Endothelial cell of umbilical vein (primary cell): ENCODE measurements around the gene MSANTD3.

ENCODE experiments used
- EZH2 ChIP-seq: IDR thresholded peaks from 2 replicates; pipeline ENCODE4 v1.6.1; 2012; ENCODE audit warnings: borderline replicate concordance, low read depth, mild to moderate bottlenecking, moderate library complexity, low read length, inconsistent platforms; ENCODE audit not compliant: severe bottlenecking
- JUN ChIP-seq: IDR thresholded peaks from 2 replicates; pipeline ENCODE4 v1.6.1; 2011; ENCODE audit warnings: borderline replicate concordance, low read depth; ENCODE audit not compliant: insufficient read length, insufficient read depth
- MAX ChIP-seq: IDR thresholded peaks from 2 replicates; pipeline ENCODE4 v1.6.1; 2011; ENCODE audit not compliant: insufficient read depth, insufficient read length
- POLR2A ChIP-seq: IDR thresholded peaks from 2 replicates; pipeline ENCODE4 v1.6.1; 2012; ENCODE audit warnings: low read depth, mild to moderate bottlenecking, control low read depth, low read length
- TF ChIP-seq, protein P1 (sequence below), 2 donors: IDR thresholded peaks; 1 replicate in 1 of 2; 2 replicates in 1 of 2; pipeline ENCODE4 v1.5.1; 2011; ENCODE audit warnings: low read length in 2 of 2, mild to moderate bottlenecking in 2 of 2, moderate library complexity in 2 of 2, control low read depth in 1 of 2, inconsistent platforms in 1 of 2, low read depth in 1 of 2; ENCODE audit not compliant: insufficient read depth in 1 of 2; ENCODE audit errors: extremely low read depth in 1 of 2

GRCh38 chr9:100408546-100409175 is 18.3 kb upstream of the MSANTD3 start:
- TF ChIP-seq, protein P1, sequence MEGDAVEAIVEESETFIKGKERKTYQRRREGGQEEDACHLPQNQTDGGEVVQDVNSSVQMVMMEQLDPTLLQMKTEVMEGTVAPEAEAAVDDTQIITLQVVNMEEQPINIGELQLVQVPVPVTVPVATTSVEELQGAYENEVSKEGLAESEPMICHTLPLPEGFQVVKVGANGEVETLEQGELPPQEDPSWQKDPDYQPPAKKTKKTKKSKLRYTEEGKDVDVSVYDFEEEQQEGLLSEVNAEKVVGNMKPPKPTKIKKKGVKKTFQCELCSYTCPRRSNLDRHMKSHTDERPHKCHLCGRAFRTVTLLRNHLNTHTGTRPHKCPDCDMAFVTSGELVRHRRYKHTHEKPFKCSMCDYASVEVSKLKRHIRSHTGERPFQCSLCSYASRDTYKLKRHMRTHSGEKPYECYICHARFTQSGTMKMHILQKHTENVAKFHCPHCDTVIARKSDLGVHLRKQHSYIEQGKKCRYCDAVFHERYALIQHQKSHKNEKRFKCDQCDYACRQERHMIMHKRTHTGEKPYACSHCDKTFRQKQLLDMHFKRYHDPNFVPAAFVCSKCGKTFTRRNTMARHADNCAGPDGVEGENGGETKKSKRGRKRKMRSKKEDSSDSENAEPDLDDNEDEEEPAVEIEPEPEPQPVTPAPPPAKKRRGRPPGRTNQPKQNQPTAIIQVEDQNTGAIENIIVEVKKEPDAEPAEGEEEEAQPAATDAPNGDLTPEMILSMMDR (IDR thresholded peaks at IDR 0.05; ENCODE audit: extremely low read depth in 1 of 2, insufficient read depth in 1 of 2, low read depth in 1 of 2, low read length in 2 of 2), result no peak
- no peak for TF ChIP-seq POLR2A
- no peak for TF ChIP-seq JUN
- TF ChIP-seq EZH2, result no peak
- TF ChIP-seq MAX, result no peak
